Measurements from ENCODE around the gene HEYL.

GRCh38 chr1:39647247-39647646 is 7.8 kb upstream of the HEYL start:
- TF ChIP-seq YY1 (IDR thresholded peaks at IDR 0.05; ENCODE audit: insufficient read depth, insufficient read length) = no peak
- TF ChIP-seq ZNF274 (IDR thresholded peaks at IDR 0.05; ENCODE audit: low read depth, low read length) = no peak
